WTC11 (cell line): ENCODE data around the gene LYST. TPM values are rescaled to one million over a fixed set of nuclear protein-coding genes. Genes with fewer than 3 reads are reported as not detected.

ENCODE experiments used
- ATAC-seq: fragments of 200-7000 bp; cut with Tn5 transposase; 2 replicates; pipeline ENCODE4 v1.10.0; 2021; ENCODE audit warnings: mild to moderate bottlenecking, moderate library complexity
- CTCF ChIA-PET: fragments of 300-600 bp; sonication (Branson Sonifier 250); formaldehyde crosslinking; loops from one replicate; lab custom pipeline; 2021; ENCODE audit warnings: antibody characterized with exemption; lab: Charles Lee
- POLR2A ChIA-PET: fragments of 350-600 bp; sonication (Branson Sonifier 250); formaldehyde crosslinking; loops from one replicate; lab custom pipeline; 2021; ENCODE audit warnings: antibody characterized with exemption; lab: Charles Lee
- DNase-seq: peaks from one replicate; pipeline ENCODE4 v3.0.0; 2021; ENCODE audit warnings: low spot score
- H3K27ac Mint-ChIP-seq: 2 replicates; pipeline ENCODE4 v1.8.0; 2021; ENCODE audit warnings: mixed read lengths
- H3K27me3 Mint-ChIP-seq: 2 replicates; pipeline ENCODE4 v1.8.0; 2021; ENCODE audit warnings: low read depth, mild to moderate bottlenecking, moderate library complexity, mixed read lengths
- H3K36me3 Mint-ChIP-seq: 2 replicates; pipeline ENCODE4 v1.8.0; 2021; ENCODE audit warnings: mixed read lengths
- H3K4me1 Mint-ChIP-seq: 2 replicates; pipeline ENCODE4 v1.8.0; 2022; ENCODE audit warnings: mixed read lengths
- H3K4me3 Mint-ChIP-seq: 2 replicates; pipeline ENCODE4 v1.8.0; 2021; ENCODE audit warnings: mild to moderate bottlenecking, moderate library complexity, mixed read lengths
- H3K9me3 Mint-ChIP-seq: 2 replicates; pipeline ENCODE4 v1.8.0; 2021; ENCODE audit warnings: mixed read lengths
- AFF4 ChIP-seq: sonication (generic); formaldehyde crosslinking; IDR thresholded peaks from 2 replicates; pipeline ENCODE4 v1.8.1; 2023; ENCODE audit warnings: mild to moderate bottlenecking, missing genetic modification reagents, borderline replicate concordance
- E2F1 ChIP-seq: sonication (generic); formaldehyde crosslinking; IDR thresholded peaks from 2 replicates; pipeline ENCODE4 v1.8.0; 2022; ENCODE audit warnings: mild to moderate bottlenecking, missing genetic modification reagents
- E2F4 ChIP-seq: sonication (generic); formaldehyde crosslinking; IDR thresholded peaks from 2 replicates; pipeline ENCODE4 v1.8.1; 2022; ENCODE audit warnings: low read depth, mild to moderate bottlenecking, moderate library complexity, missing genetic modification reagents, borderline replicate concordance
- ESRRA ChIP-seq: sonication (generic); formaldehyde crosslinking; IDR thresholded peaks from 2 replicates; pipeline ENCODE4 v1.8.1; 2022; ENCODE audit warnings: mild to moderate bottlenecking, missing genetic modification reagents, borderline replicate concordance
- ETV6 ChIP-seq: sonication (generic); formaldehyde crosslinking; IDR thresholded peaks from 2 replicates; pipeline ENCODE4 v1.8.1; 2022; ENCODE audit warnings: mild to moderate bottlenecking, missing genetic modification reagents
- FOXJ3 ChIP-seq: sonication (generic); formaldehyde crosslinking; IDR thresholded peaks from 2 replicates; pipeline ENCODE4 v1.9.0; 2021; ENCODE audit warnings: missing genetic modification reagents, mild to moderate bottlenecking, borderline replicate concordance
- FOXK1 ChIP-seq: sonication (generic); formaldehyde crosslinking; IDR thresholded peaks from 2 replicates; pipeline ENCODE4 v1.8.0; 2022; ENCODE audit warnings: mild to moderate bottlenecking, moderate library complexity, missing genetic modification reagents
- HMGXB4 ChIP-seq: sonication (generic); formaldehyde crosslinking; IDR thresholded peaks from 2 replicates; pipeline ENCODE4 v1.8.1; 2023; ENCODE audit warnings: mild to moderate bottlenecking, moderate library complexity, missing genetic modification reagents
- JUN ChIP-seq: sonication (generic); formaldehyde crosslinking; IDR thresholded peaks from 2 replicates; pipeline ENCODE4 v1.8.0; 2023; ENCODE audit warnings: mild to moderate bottlenecking, missing genetic modification reagents
- MYBL2 ChIP-seq: sonication (generic); formaldehyde crosslinking; IDR thresholded peaks from 2 replicates; pipeline ENCODE4 v1.8.1; 2023; ENCODE audit warnings: mild to moderate bottlenecking, moderate library complexity, missing genetic modification reagents
- OVOL2 ChIP-seq: fragments of 250-450 bp; sonication (Bioruptor Pico); IDR thresholded peaks from 2 replicates; pipeline ENCODE4 v1.9.0; 2021; ENCODE audit warnings: mild to moderate bottlenecking, borderline replicate concordance
- PREB ChIP-seq: sonication (generic); formaldehyde crosslinking; IDR thresholded peaks from 2 replicates; pipeline ENCODE4 v1.8.1; 2022; ENCODE audit warnings: mild to moderate bottlenecking, missing genetic modification reagents, moderate library complexity, borderline replicate concordance
- SOX15 ChIP-seq: fragments of 250-450 bp; sonication (Bioruptor Pico); IDR thresholded peaks from 2 replicates; pipeline ENCODE4 v1.9.0; 2021; ENCODE audit warnings: mild to moderate bottlenecking
- TCF7 ChIP-seq: sonication (generic); formaldehyde crosslinking; IDR thresholded peaks from 2 replicates; pipeline ENCODE4 v1.8.0; 2022; ENCODE audit warnings: mild to moderate bottlenecking, low read depth, missing genetic modification reagents, moderate library complexity
- TEAD1 ChIP-seq: sonication (generic); formaldehyde crosslinking; IDR thresholded peaks from 2 replicates; pipeline ENCODE4 v1.8.0; 2022; ENCODE audit warnings: mild to moderate bottlenecking, missing genetic modification reagents
- USF1 ChIP-seq: sonication (generic); formaldehyde crosslinking; IDR thresholded peaks from 2 replicates; pipeline ENCODE4 v1.8.0; 2022; ENCODE audit warnings: mild to moderate bottlenecking, missing genetic modification reagents
- ZMAT4 ChIP-seq: fragments of 250-450 bp; sonication (Bioruptor Pico); IDR thresholded peaks from 2 replicates; pipeline ENCODE4 v1.9.0; 2021; ENCODE audit warnings: mild to moderate bottlenecking
- ZNF121 ChIP-seq: sonication (generic); formaldehyde crosslinking; IDR thresholded peaks from 2 replicates; pipeline ENCODE4 v1.8.0; 2023; ENCODE audit warnings: missing genetic modification reagents
- ZNF138 ChIP-seq: sonication (generic); formaldehyde crosslinking; conservative IDR thresholded peaks from 2 replicates; pipeline ENCODE4 v1.8.1; 2022; ENCODE audit warnings: mild to moderate bottlenecking, moderate library complexity, missing genetic modification reagents
- ZNF263 ChIP-seq: sonication (generic); formaldehyde crosslinking; IDR thresholded peaks from 2 replicates; pipeline ENCODE4 v1.8.1; 2022; ENCODE audit warnings: low read depth, mild to moderate bottlenecking, moderate library complexity, missing genetic modification reagents
- ZNF423 ChIP-seq: fragments of 250-450 bp; sonication (Bioruptor Pico); IDR thresholded peaks from 2 replicates; pipeline ENCODE4 v2.1.2; 2022; ENCODE audit warnings: mild to moderate bottlenecking, moderate library complexity
- total RNA-seq: library from RNA; stranded (reverse); gene quantifications from 3 replicates; pipeline ENCODE4 v1.2.3, GENCODE V29; 2021

Gene LYST
- total RNA-seq, 1 experiment from 2014 or later: 0.59 TPM

- Mint-ChIP-seq H3K27ac (no peak overlapping the region), H3K36me3 (no peaks in the 10 kb centered on the region), H3K9me3 (no peaks in the 10 kb centered on the region), H3K4me3 (no peak overlapping the region), H3K4me1 (no peaks in the 10 kb centered on the region), H3K27me3 (no peaks in the 10 kb centered on the region)
- TF ChIP-seq FOXK1 (no peak), OVOL2 (CRISPR knock-in tag) (no peak), ZNF423 (CRISPR knock-in tag) (no peak), E2F1 (CRISPR knock-in tag) (no peak), ZNF138 (CRISPR knock-in tag) (no peak), ZNF263 (CRISPR knock-in tag) (no peak), JUN (CRISPR knock-in tag) (no peak), MYBL2 (no peak), HMGXB4 (CRISPR knock-in tag) (no peak), AFF4 (CRISPR knock-in tag) (no peak), USF1 (no peak)
- no peak for ATAC-seq
- ChIA-PET POLR2A (no interaction called here), CTCF (interaction anchor here (1.2 to 2.3 kb wide), 4 partner anchors 37 to 277 kb away, joined by 3 to 7 read pairs (median 4); partner anchors contain the start of gene B3GALNT2)
- no peak for DNase-seq
Observed at GRCh38 chr1:235781807-235782206, 84.9 kb downstream of the LYST start.

- DNase-seq (no peak), ATAC-seq (no peak)
- Mint-ChIP-seq H3K36me3 (no peaks in the 10 kb centered on the region), H3K27ac (no peak overlapping the region; the same call in 1 of the 2 replicates), H3K9me3 (no peaks in the 10 kb centered on the region), H3K4me1 (peaks cover 6% of the 10 kb centered on the region), H3K27me3 (no peaks in the 10 kb centered on the region), H3K4me3 (no peak overlapping the region)
- ChIA-PET CTCF (no interaction called here), POLR2A (no interaction called here)
- TF ChIP-seq ZNF121 (no peak), E2F4 (no peak), FOXJ3 (no peak), PREB (no peak), TCF7 (CRISPR knock-in tag) (no peak), TEAD1 (CRISPR knock-in tag) (no peak), JUN (CRISPR knock-in tag) (no peak), ETV6 (CRISPR knock-in tag) (no peak), SOX15 (CRISPR knock-in tag) (no peak), ESRRA (CRISPR knock-in tag) (no peak), ZMAT4 (CRISPR knock-in tag) (no peak), ZNF423 (CRISPR knock-in tag) (no peak)
Observed at GRCh38 chr1:235779770-235780169, 86.9 kb downstream of the LYST start.
